HEK293T (cell line): ENCODE measurements around the gene IFI30.

Experiments
- CTCF ChIA-PET: fragments of 350-600 bp; formaldehyde crosslinking; extraction: SDS; loops from one replicate; lab custom pipeline; 2021; ENCODE audit warnings: antibody characterized with exemption, inconsistent platforms; lab: Yijun Ruan, JAX
- POLR2A ChIA-PET: fragments of 350-600 bp; formaldehyde crosslinking; extraction: SDS; loops from one replicate; lab custom pipeline; 2020; ENCODE audit warnings: antibody characterized with exemption, inconsistent platforms; lab: Yijun Ruan, JAX
- DNase-seq: peaks from one replicate; pipeline ENCODE4 v3.0.0; 2012; ENCODE audit warnings: mixed read lengths; ENCODE audit errors: extremely low spot score
- ARNT ChIP-seq: fragments of 450-650 bp; IDR thresholded peaks from 2 replicates; pipeline ENCODE4 v1.6.1; 2017; ENCODE audit warnings: mild to moderate bottlenecking
- BHLHE40 ChIP-seq: fragments of 450-650 bp; IDR thresholded peaks from 2 replicates; pipeline ENCODE4 v1.6.1; 2016; ENCODE audit warnings: mild to moderate bottlenecking, moderate library complexity, borderline replicate concordance
- FOXA1 ChIP-seq: fragments of 450-650 bp; IDR thresholded peaks from 2 replicates; pipeline ENCODE4 v1.6.1; 2016; ENCODE audit warnings: mild to moderate bottlenecking
- FOXM1 ChIP-seq: fragments of 450-650 bp; IDR thresholded peaks from 2 replicates; pipeline ENCODE4 v1.6.1; 2017; ENCODE audit warnings: mild to moderate bottlenecking, borderline replicate concordance
- HDGF ChIP-seq: fragments of 450-650 bp; IDR thresholded peaks from 2 replicates; pipeline ENCODE4 v1.6.1; 2017; ENCODE audit warnings: antibody characterized with exemption, borderline replicate concordance
- LEF1 ChIP-seq: fragments of 450-650 bp; IDR thresholded peaks from 2 replicates; pipeline ENCODE4 v1.6.1; 2017; ENCODE audit warnings: mild to moderate bottlenecking, borderline replicate concordance
- NFRKB ChIP-seq: fragments of 450-650 bp; IDR thresholded peaks from 2 replicates; pipeline ENCODE4 v1.6.1; 2016; ENCODE audit warnings: mild to moderate bottlenecking, moderate library complexity
- PKNOX1 ChIP-seq: fragments of 450-650 bp; IDR thresholded peaks from 2 replicates; pipeline ENCODE4 v1.6.1; 2016
- SP1 ChIP-seq: fragments of 450-650 bp; IDR thresholded peaks from 2 replicates; pipeline ENCODE4 v1.6.1; 2017
- SUZ12 ChIP-seq: fragments of 450-650 bp; IDR thresholded peaks from 2 replicates; pipeline ENCODE4 v1.6.1; 2016; ENCODE audit warnings: mild to moderate bottlenecking
- TARDBP ChIP-seq: fragments of 450-650 bp; IDR thresholded peaks from 2 replicates; pipeline ENCODE4 v1.6.1; 2016
- ZNF384 ChIP-seq: fragments of 450-650 bp; IDR thresholded peaks from 2 replicates; pipeline ENCODE4 v1.6.1; 2016

Gene IFI30

GRCh38 chr19:18214779-18215433 lies 41.3 kb downstream of the IFI30 start:
- TF ChIP-seq PKNOX1, result no peak
- POLR2A ChIA-PET, result interaction anchor here (1.0 kb wide), 1 partner anchor 22 kb away, joined by 4 read pairs; the partner anchor contains the start of gene MPV17L2
- CTCF ChIA-PET, result interaction anchor here (1.0 kb wide), 1 partner anchor 37 kb away, joined by 3 read pairs; no protein-coding TSS in a partner anchor
- no peak for DNase-seq

GRCh38 chr19:18216789-18217188 lies 43.2 kb downstream of the IFI30 start:
- DNase-seq, result no peak
- TF ChIP-seq HDGF (no peak), ARNT (no peak), SP1 (no peak), BHLHE40 (no peak)
- CTCF ChIA-PET, result interaction anchor here (0.7 kb wide), 1 partner anchor 8 kb away, joined by 3 read pairs; no protein-coding TSS in a partner anchor
- POLR2A ChIA-PET, result no interaction called here

- no peak for TF ChIP-seq ZNF384
- no peak for TF ChIP-seq ARNT
- TF ChIP-seq HDGF, result no peak
- TF ChIP-seq SUZ12, result no peak
- TF ChIP-seq FOXM1, result no peak
- ChIA-PET CTCF (no interaction called here), POLR2A (no interaction called here)
- no peak for DNase-seq
These were observed 44.5 kb downstream of the IFI30 start for GRCh38 chr19:18218159-18218558.

- DNase-seq, result no peak
- ChIA-PET CTCF (no interaction called here), POLR2A (interaction anchor here (1.1 kb wide), 1 partner anchor 63 kb away, joined by 3 read pairs; the partner anchor contains the start of gene JUND)
- TF ChIP-seq ARNT, result no peak
- TF ChIP-seq BHLHE40, result no peak
- TF ChIP-seq HDGF, result no peak
- TF ChIP-seq PKNOX1, result no peak
These were observed 45.0 kb downstream of the IFI30 start for GRCh38 chr19:18218600-18218999.

GRCh38 chr19:18219911-18220631 lies 46.5 kb downstream of the IFI30 start:
- DNase-seq, result no peak
- no peak for TF ChIP-seq ZNF384
- ChIA-PET CTCF (interaction anchor here (0.5 to 0.8 kb wide), 2 partner anchors 9 to 12 kb away, joined by 3 read pairs; no protein-coding TSS in a partner anchor), POLR2A (interaction anchor here (1.1 kb wide), 2 partner anchors 61 to 103 kb away, joined by 3 read pairs; partner anchors contain the start of genes JUND and LSM4)

GRCh38 chr19:18220632-18221275 lies 47.1 kb downstream of the IFI30 start:
- no peak for TF ChIP-seq LEF1
- no peak for TF ChIP-seq SP1
- no peak for TF ChIP-seq ZNF384
- no peak for TF ChIP-seq NFRKB
- no peak for TF ChIP-seq SUZ12
- TF ChIP-seq HDGF, result no peak
- no peak for TF ChIP-seq FOXA1
- TF ChIP-seq TARDBP, result no peak
- no peak for TF ChIP-seq PKNOX1
- TF ChIP-seq BHLHE40, result no peak
- ChIA-PET CTCF (interaction anchor here (0.5 kb wide), 1 partner anchor 8 kb away, joined by 3 read pairs; no protein-coding TSS in a partner anchor), POLR2A (interaction anchor here (1.1 kb wide), 1 partner anchor 102 kb away, joined by 3 read pairs; the partner anchor contains the start of gene LSM4)
- DNase-seq, result peak; percentile 43
